Spleen (tissue), 7 donors: ENCODE measurements around the gene GCFC2.

Experiments used
- CTCF ChIP-seq, 11 experiments: fragments of 200-600 bp in 7 of 11; fragments of 450-650 bp in 4 of 11; sonication (generic) in 4 of 11; IDR thresholded peaks in 8 of 11; conservative IDR thresholded peaks in 3 of 11; 1 replicate in 7 of 11; 2 replicates in 4 of 11; pipeline versions ENCODE4 v1.4.0 to v1.8.0; 2016 to 2021; ENCODE audit warnings: antibody characterized with exemption in 11 of 11, inconsistent platforms in 4 of 11, mild to moderate bottlenecking in 1 of 11
- POLR2A ChIP-seq, 3 donors: fragments of 450-650 bp; IDR thresholded peaks; one replicate each; pipeline ENCODE4 v1.5.1; 2017; ENCODE audit warnings: antibody characterized with exemption in 3 of 3, mild to moderate bottlenecking in 1 of 3
- donor health status: DM: no; HTN: no; CAD: no; lungs with moderate emphysema.
- donor health status: DM: no; HTN: no; CAD: no.
- donor health status: DM: no; HTN: no; CAD: no.

- TF ChIP-seq CTCF (IDR thresholded peaks at IDR 0.05 in 8 of 11, conservative IDR thresholded peaks at IDR 0.05 in 3 of 11), result no peak
- TF ChIP-seq POLR2A (IDR thresholded peaks at IDR 0.05), result no peak
These were observed 42.1 kb upstream of the GCFC2 start for GRCh38 chr2:75752828-75753227.
